NCI-H2227 (cell line): Measurements from ENCODE around the gene RAB11B.
A peak's percentile ranks its signal among the peaks of the same experiment; 100 is the strongest.
"Not testable (repeated sequence)": the region's sequence is repeated elsewhere in the genome, so short reads cannot be mapped to it uniquely, and the experiment has no call there.

Experiments
- DNase-seq: peaks from one replicate; lab custom pipeline; 2025; ENCODE audit not compliant: unreplicated experiment; lab: John Stamatoyannopoulos, UW

The RAB11B gene

DNA sequence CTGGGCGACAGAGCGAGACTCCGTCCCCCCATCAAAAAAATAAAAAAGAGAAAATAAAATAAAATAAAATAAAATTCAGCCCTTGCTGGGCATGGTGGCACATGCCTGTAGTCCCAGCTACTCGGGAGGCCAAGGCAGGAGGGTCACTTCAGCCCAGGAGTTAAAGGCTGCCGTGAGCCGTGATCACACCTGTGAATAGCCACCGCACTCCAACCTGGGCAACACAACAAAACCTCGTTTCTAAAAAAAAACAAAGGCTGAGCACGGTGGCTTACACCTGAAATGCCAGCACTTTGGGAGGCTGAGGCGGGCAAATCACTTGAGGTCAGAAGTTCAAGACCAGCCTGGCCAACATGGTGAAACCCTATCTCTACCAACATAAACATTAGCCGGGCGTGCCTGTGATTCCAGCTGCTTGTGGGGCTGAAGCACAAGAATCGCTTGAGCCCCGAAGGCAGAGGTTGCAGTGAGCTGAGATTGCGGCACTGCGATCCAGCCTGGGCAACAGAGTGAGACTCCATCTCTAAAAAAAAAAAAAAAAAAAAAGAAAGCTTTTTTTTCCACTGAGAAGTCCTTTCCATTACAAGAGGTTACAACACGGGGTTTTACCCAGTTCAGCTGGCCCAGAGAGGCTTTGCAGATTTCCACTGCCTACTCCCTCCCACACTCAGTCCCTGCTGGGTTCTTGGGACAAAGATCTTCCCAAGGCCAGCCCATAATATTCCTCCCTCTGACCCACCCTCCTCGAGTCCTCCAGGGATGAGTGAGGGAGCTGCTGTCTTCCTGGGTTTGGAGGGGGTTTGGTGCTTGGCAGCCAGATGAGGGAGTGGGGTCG lies 19.8 kb upstream of the RAB11B start:
- no peak for DNase-seq

DNA sequence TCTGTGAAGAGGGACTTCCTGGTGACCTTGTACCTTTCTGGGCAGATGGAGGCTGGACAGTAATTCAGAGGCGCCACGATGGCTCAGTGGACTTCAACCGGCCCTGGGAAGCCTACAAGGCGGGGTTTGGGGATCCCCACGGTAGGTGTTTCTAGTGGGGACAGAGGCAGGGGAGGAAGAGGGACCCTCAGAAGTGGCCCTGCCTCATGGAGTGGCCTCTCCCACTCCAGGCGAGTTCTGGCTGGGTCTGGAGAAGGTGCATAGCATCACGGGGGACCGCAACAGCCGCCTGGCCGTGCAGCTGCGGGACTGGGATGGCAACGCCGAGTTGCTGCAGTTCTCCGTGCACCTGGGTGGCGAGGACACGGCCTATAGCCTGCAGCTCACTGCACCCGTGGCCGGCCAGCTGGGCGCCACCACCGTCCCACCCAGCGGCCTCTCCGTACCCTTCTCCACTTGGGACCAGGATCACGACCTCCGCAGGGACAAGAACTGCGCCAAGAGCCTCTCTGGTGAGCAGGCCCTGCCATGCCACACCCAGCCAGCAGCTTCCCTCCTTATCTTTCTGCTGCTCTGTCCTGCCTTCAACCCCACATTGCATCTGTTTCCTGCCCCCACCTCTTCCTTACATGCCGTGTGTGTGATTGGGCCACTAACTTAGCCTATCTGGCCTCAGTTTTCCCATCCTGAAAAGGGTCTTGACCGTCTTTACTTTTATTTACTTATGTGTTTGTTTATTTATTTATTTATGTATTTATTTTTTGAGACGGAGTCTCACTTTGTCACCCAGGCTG lies 19.0 kb upstream of the RAB11B start:
- DNase-seq = no peak

DNA sequence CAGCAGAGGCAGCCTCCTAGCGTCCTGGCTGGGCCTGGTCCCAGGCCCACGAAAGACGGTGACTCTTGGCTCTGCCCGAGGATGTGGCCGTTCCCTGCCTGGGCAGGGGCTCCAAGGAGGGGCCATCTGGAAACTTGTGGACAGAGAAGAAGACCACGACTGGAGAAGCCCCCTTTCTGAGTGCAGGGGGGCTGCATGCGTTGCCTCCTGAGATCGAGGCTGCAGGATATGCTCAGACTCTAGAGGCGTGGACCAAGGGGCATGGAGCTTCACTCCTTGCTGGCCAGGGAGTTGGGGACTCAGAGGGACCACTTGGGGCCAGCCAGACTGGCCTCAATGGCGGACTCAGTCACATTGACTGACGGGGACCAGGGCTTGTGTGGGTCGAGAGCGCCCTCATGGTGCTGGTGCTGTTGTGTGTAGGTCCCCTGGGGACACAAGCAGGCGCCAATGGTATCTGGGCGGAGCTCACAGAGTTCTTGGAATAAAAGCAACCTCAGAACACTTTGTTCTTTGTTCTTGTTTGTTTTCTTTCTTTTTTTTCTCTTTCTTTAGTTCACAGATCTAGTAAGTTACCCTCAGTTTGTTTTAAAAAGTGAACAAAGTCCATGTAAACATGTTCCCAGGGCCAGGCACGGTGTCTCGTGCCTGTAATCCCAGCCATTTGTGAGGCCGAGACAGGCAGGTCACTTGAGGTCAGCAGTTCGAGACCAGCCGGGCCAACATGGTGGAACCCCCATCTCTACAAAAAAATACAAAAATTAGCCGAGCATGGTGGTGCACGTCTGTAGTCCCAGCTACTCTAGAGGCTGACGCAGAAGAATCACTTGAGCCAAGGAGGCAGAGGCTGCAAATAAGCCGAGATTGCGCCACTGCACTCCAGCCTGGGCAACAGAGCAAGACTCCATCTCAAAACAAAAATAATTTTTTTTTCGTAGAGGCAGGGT lies 16.0 kb upstream of the RAB11B start:
- DNase-seq = no peak

DNA sequence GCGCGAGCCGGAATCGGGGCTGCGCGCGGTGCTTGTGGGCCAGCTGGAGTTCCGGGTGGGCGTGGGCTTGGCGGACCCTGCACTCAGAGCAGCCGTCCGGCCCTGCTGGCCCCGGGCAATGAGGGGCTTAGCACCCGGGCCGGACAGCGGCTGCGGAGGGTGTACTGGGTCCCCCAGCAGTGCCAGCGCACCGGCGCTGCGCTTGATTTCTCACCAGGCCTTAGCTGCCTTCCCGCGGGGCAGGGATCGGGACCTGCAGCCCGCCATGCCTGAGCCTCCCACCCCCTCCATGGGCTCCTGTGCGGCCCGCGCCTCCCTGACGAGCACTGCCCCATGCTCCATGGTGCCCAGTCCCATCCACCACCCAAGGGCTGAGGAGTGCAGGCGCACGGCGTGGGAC lies 14.4 kb upstream of the RAB11B start:
- DNase-seq = not testable (repeated sequence)

DNA sequence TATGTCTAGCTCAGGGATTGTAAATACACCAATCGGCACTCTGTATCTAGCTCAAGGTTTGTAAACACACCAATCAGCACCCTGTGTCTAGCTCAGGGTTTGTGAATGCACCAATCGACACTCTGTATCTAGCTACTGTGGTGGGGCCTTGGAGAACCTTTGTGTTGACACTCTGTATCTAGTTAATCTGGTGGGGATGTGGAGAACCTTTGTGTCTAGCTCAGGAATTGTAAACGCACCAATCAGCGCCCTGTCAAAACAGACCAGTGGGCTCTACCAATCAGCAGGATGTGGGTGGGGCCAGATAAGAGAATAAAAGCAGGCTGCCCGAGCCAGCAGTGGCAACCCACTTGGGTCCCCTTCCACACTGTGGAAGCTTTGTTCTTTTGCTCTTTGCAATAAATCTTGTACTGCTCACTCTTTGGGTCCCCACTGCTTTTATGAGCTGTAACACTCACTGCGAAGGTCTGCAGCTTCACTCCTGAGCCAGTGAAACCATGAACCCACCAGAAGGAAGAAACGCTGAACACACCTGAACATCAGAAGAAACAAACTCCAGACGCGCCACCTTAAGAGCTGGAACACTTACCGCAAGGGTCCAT lies 13.7 kb upstream of the RAB11B start:
- not testable (repeated sequence) for DNase-seq

DNA sequence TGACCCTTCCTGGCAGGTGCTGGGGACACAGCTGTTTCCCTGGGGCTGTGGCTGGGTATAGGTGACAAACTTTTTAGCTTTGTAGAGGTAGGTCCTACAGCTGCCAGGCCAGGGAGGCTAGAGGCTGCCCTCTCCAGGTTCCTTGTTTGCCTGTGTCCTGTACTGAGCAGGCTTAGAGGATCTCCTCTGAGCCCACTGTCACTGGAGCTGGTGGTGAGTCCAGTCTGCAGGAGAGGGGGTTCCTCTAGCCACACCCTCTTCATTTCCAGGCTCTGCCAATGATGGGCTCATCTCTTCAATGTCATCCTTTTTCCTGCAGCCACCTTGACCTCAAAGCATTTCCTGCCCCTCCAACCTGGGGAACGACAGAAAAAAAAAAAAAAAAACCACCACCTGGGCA lies 12.6 kb upstream of the RAB11B start:
- DNase-seq = no peak

DNA sequence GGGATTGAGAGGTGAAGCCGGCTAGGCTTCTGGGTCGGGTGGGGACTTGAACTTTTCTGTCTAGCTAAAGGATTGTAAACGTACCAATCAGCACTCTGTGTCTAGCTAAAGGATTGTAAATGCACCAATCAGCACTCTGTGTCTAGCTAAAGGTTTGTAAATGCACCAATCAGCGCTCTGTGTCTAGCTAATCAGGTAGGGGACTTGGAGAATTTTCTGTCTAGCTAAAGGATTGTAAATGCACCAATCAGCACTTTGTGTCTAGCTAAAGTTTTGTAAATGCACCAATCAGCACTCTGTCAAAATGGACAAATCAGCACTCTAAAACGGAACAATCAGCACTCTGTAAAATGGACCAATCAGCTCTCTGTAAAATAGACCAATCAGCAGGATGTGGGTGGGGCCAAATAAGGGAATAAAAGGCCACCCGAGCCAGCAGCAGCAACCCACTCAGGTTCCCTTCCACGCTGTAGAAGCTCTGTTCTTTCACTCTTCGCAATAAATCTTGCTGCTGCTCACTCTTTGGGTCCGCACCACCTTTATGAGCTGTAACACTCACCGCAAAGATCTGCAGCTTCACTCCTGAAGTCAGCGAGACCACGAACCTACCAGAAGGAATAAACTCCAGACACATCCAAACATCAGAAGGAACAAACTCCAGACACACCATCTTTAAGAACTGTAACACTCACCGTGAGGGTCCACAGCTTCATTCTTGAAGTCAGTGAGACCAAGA lies 10.8 kb upstream of the RAB11B start:
- not testable (repeated sequence) for DNase-seq

DNA sequence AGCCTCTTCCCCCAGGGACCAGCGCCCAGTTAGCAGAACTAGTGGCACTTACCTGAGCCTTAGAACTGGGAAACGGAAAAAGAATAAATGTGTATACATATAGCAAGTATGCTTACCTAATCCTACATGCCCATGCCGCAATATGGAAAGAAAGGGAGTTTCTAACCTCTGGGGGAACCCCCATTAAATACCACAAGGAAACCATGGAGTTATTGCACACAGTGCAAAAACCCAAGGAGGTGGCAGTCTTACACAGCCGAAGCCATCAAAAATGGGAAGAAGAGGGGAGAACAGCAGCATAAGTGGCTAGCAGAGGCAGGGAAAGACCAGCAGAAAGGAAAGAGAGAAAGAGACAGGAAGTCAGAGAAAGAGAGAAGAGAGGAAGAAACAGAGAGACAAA lies 5.6 kb upstream of the RAB11B start:
- not testable (repeated sequence) for DNase-seq

DNA sequence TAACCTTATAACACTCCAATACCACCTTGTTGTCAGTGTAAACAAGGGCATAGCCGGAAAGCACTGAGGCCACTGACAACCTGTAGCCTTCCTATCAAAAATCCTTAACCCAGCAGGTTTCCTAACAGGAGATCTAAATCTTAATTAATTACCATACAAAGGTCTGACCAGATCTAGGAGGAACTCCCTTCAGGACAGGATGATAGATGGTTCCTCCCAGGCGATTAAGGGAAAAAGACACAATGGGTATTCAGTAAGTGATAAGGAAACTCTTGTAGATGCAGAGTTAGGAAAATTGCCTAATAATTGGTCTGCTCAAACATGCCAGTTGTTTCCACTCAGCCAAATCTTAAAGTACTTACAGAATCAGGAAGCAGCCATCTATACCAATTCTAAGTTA lies 5.1 kb upstream of the RAB11B start:
- not testable (repeated sequence) for DNase-seq

DNA sequence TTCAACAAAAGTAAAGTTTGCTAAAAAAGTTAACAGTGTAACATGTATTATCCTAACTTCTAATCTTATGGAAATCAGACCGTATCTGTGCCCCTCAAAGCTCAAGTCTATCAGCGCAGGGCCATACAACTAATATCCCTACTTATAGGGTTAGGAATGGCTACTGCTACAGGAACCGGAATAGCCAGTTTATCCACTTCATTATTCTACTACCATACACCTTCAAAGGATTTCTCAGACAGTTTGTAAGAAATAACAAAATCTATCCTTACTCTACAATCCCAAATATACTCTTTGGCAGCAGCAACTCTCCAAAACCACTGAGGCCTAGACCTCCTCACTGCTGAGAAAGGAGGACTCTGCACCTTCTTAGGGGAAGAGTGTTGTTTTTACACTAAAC lies 4.6 kb upstream of the RAB11B start:
- DNase-seq = not testable (repeated sequence)

DNA sequence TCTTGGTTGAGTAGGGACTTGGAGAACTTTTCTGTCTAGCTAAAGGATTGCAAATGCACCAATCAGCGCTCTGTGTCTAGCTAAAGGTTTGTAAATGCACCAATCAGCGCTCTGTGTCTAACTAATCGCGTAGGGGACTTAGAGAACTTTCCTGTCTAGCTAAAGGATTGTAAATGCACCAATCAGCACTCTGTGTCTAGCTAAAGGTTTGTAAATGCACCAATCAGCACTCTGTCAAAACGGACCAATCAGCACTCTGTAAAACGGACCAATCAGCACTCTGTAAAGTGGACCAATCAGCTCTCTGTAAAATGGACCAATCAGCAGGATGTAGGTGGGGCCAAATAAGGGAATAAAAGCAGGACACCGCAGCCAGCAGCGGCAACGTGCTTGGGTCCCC lies 3.7 kb upstream of the RAB11B start:
- DNase-seq = not testable (repeated sequence)

DNA sequence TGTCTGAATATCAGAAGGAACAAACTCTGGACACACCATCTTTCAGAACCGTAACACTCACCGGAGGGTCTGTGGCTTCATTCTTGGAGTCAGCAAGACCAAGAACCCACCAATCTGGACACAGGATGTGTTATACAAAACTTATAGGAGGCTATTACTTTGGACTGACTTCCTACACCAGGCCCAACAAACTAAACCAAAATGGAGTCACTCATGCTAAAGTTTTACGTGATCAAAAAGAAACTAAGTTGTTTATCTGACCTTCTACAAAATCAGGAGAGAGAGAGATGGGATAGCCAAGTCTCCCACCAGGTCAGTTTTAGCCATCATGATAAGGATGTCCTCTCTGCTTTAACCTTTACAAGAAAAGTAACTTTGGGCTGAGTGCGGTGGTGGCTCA lies 3.2 kb upstream of the RAB11B start:
- no peak for DNase-seq

DNA sequence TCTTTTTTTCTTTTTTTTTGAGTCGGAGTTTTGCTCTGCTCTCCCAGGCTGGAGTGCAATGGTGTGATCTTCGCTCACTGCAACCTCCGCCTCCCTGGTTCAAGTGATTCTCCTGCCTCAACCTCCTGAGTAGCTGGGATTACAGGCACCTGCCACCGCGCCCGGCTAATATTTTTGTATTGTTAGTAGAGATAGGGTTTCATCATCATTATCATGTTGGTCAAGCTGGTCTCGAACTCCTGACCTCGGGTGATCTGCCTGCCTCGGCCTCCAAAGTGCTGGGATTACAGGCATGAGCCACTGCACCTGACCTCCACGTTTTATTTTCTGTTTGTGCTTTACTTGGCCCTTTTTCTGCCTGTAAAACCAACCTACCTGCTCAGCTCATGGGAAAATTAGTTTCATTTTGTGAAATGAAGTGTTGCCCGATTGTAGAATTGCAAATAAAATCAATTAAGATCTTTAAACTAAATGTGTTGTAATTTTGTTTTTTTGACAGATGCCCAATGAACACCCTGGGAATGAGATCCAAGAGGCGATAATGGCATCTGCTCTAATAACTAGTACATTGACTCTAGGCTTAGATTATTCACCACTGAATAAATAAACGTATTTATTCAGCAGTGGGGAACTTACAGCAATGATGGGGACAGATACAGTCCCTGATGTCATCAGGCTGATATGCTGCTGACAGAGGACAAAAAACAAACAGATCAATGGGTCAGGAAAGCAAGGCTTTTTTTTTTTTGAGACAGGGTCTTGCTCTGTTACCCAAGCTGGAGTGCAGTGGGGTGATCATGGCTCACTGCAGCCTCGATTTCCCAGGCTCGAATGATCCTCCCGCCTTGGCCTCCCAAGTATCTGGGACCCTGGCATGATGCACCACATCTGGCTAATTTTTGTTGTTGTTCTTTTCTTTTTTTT lies 2.2 kb upstream of the RAB11B start:
- DNase-seq = no peak

DNA sequence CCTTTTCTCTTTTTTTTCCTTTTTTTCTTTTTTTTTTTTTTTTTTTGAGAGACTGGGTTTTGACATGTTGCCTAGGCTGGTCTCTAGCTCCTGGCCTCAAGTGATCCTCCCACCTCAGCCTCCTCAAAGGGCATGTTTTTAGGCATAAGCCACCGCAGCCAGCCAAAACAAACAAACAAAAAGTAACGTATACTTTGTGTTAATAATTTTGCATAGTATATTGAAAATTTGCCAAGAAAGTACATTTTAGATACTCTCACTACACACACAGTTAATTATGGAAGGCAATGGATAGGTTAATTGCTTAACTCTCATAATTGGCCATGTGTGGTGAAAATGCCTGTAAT lies 1.6 kb upstream of the RAB11B start:
- no peak for DNase-seq

DNA sequence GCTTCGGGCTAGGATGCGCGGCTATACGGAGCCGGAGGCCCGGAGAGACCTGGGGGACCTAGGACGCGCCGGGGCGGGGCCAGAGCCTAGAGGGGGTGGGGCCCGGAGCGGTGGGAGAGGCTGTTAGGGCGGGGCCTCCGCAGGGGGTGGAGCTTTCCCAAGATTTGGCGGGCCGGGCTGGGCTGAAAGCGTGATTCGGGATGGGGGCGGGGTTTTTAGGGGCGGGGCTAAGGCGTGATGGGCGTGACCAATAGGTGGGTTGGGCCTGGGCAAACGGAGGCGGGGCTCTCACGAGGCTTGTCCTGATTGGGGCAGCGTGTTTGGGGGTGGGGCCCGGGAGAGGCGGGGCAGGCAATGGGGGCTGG lies 439 bp downstream of the RAB11B start:
- DNase-seq = peak; percentile 88

DNA sequence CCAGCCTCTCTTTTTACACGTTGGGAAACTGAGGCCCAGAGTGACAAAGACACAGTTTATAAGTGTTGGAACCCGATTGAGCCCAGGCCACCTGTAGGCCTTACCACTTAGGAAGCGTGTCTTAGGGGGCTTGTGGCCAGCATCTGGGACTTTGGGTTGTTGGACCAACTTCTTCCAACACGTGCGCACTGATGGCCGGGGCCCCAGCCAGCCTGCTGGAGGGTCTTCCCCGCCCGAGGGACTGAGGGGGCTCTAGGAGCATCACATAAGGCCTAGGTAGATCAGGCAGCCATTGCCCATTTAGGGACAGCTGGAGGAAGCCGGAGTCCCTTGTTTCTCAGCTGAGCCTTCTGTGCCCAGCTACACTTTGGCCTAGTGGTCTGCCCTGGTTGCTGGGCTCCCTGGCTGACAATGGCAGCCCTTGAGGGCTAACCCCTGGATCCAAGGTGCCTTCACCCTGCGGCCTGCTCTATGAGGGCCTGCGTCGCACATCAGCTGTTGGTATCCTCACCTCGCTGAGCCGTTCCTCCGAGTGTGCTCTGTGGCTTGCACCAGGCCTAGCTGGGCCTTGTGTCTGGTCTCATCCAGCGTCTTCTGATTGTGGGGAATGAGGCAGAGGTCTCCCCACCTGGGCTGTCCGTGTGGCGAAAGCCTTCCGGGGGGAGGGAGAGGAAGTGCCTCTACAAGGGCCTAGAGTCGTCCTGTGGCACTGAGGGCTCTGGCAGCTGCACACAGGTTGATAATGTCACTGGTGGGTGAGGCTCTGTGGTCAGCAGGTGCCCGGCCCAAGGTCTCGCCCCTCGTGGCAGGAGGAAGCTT lies 1.2 kb downstream of the RAB11B start:
- no peak for DNase-seq

DNA sequence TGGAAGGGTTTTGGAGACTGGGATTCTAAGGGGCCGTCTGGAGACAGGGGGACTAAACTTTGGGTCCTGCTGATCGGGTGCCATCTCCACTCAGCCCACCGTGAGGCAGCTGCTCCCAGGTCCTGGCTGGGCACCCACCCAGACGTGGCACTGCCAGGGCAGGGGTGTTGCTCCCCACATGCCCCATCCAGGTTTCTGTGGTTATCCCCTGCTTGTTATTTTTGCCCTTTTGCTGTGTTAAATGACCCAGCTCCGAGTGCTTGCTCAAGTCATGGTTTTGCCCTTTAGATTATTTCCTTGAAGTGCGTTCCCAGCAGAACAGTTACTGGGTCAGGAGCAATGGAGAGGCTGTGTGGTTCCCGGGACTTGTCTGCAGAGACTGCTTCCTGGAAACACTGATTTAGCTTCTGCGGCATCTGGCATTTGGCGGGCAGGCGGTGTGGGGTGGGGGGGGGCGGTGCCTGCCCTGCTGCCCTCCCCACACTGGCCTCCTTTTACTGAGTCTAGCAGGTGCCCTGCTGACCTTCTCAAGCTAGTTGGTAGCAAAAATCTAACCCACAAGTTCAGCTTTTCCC lies 1.9 kb downstream of the RAB11B start:
- DNase-seq = no peak
